ELR (cell line): ENCODE measurements around the gene AGBL1.
A peak's percentile ranks its signal among the peaks of the same experiment; 100 is the strongest.

Experiments
- DNase-seq: peaks from one replicate; pipeline ENCODE4 v3.0.0-alpha.2; 2015; ENCODE audit warnings: low read depth

AGBL1 gene

GRCh38 chr15:86595741-86596140 lies 516.1 kb downstream of the AGBL1 start:
- peak; percentile 2 for DNase-seq

GRCh38 chr15:86603466-86603865 lies 523.8 kb downstream of the AGBL1 start:
- DNase-seq = no peak

DNA sequence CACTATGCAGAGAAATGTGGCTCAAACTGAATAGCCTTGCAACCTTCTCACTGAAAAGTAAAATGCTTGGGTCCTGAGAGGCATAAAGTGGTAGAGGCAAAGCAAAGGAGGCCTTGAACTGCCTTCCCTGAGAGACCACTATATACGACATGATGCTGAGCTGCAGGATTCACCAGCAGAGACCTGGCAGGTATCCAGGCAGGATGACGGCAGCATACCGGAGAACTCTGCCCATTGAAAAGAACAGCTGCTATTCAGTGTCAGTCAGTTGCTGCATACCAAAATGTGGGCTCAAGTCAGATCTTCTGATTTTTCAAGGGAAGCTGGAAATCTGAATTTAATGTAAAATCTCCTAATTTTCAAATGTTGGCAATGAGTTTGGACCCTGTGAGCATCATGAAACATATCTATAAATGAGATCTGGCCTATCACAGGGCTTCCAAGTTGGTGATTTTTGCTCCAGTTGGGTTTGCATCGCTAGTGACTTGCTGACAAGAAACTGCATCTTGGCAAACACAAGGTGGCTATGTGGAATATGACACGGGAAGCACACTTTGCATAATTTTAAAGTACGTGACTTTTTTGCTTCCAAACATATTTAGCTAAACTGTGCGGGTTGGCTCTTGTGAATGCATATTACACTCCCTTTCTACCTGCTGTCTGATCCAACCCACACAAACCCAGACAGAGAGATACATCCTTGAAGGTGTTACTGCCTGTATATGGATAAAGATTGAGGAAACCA lies 529.0 kb downstream of the AGBL1 start:
- no peak for DNase-seq

- no peak for DNase-seq
Observed at GRCh38 chr15:86609275-86609674, 529.6 kb downstream of the AGBL1 start.

GRCh38 chr15:86610038-86610437 lies 530.4 kb downstream of the AGBL1 start:
- no peak for DNase-seq

GRCh38 chr15:86611417-86612040 lies 531.9 kb downstream of the AGBL1 start:
- DNase-seq = peak; percentile 36

DNA sequence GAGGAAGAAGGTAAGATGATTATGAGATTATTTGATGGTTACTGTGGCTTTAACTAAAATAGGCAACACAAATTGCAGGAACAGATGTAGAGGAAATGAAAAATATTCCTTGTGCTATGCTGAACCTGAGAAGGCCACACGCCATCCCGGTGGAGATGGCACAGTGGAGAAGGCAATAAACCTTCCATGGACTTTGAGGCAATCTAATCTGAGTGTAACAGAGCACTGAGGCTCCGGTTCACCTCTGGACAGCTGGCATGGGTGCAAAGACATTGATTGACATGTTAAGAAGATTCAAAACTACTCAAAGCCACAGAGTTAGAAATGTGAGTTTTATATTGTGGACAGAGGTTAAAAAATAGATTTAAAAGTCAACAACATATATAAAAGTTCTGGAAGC lies 535.7 kb downstream of the AGBL1 start:
- no peak for DNase-seq

GRCh38 chr15:86615816-86616215 lies 536.1 kb downstream of the AGBL1 start:
- DNase-seq = no peak

- no peak for DNase-seq
Observed at GRCh38 chr15:86616771-86617170, 537.1 kb downstream of the AGBL1 start.

DNA sequence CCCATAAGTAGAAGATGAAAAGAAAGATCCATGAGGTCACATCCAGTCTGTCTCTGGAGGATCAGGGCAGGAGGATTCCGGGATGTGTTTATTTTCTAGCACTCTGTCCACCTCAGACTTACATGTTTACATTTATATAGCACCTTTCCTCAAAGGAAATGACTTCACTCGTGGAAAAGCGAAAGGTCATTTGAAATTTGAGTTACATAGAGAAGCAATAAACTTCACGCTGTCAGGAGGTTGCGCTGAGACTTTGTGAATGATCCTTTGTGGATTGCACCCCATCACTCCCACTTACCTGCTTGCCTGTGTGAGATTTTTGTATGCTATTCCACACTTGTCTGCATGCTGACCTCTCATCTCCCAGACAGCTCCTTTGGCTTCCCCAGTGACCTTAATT lies 540.5 kb downstream of the AGBL1 start:
- no peak for DNase-seq

DNA sequence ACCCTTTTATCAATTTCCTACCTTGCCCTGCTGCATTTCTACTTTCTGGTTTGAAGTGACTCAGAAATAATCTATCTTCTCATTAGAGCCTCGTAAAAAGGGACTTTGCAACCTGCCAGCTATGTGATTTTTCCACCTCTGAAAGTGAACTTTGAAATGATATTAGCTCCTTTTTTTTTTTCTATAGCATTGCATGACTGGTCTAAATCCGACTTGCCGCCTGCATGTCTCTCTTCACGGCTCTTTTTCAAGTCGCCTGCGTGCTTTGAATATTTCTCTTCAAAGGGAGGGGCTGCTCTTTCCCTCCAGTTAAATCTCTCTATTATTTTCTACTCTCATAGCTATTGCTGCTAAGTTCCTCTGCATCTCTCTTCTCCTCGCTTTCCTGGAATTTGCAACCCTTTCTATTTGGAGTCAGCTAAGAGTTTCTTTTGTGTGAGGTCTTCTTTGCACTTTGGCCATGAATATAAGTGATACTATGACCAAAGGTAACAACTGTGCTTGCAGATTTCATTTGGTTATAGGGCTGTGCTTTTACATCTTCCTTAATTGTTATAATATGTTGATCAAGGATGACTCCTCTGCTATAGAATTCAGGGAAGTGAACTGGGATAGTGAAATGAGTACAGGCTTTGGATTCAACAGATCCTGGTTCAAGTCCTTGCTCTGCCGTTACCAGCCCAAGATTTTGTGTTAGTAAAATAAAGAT lies 541.1 kb downstream of the AGBL1 start:
- no peak for DNase-seq

DNA sequence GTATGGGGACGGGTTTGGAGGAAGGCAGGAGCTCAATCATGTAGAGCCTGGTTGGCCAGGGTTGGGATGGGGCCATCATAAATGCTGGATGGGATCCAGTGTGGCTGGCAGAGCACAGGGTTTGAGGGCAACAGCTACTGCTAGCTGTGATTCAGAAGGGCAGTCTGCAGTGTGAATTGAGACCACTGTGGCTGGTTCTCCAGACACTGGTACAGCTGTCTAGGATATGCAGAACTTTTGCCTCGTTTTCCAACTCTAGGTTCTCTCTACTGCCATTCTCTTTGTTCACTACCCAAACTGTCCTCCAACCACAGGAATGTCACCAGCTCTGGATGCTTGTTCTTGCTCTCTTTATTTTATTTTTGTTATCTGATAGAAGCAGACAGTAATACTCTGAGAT lies 543.6 kb downstream of the AGBL1 start:
- DNase-seq = no peak

- DNase-seq = peak; percentile 78
Observed at GRCh38 chr15:86624261-86625036, 544.8 kb downstream of the AGBL1 start.

GRCh38 chr15:86629409-86630356 lies 550.0 kb downstream of the AGBL1 start:
- no peak for DNase-seq

- DNase-seq = no peak
Observed at GRCh38 chr15:86630946-86631345, 551.3 kb downstream of the AGBL1 start.

DNA sequence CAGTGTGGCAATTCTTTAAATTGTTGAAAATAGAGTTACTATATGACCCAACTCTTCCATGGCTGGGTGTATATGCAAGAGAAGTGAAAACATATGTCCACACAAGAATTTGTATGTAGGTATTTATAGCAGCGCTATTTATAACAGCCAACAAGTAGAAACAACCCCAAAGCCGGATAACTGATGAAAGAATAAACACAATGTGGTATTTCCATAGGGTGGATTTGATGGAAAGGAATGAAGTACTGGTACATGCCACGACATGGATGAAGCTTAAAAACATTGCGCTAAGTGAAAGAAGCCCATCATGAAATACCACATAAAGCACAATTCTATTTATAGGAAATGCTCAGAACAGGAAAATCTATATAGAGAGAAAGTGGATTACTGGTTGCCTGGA lies 554.5 kb downstream of the AGBL1 start:
- no peak for DNase-seq

- DNase-seq = no peak
Observed at GRCh38 chr15:86634992-86635638, 555.4 kb downstream of the AGBL1 start.

- DNase-seq = no peak
Observed at GRCh38 chr15:86644339-86644738, 564.7 kb downstream of the AGBL1 start.

DNA sequence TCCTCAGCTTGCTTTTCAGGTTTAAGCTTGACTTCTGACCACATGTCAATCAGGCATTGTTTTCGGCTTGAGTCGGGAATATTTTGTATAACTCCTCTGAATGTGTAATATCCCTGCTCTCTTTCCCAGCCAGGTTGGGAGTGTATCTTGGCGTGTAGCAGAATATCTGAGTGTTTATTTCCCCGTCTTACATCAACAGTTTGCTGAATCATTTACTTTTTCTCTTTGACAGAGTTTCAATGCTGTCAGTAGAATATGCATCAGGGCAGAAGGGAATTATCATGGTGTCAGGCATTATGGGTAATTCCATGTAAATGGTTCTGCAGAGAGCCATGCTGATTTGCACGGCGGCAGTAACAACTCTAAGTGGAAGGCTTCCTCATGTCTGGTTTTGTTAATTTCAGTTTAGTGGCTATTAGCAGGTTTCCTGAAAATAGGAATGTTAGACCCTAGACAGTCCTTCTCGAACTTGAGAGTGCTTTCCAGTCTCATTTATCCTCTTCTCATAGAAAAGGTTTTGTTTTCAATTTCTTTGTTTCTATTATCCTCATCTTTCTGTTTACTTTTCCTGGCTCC lies 566.3 kb downstream of the AGBL1 start:
- DNase-seq = no peak

DNA sequence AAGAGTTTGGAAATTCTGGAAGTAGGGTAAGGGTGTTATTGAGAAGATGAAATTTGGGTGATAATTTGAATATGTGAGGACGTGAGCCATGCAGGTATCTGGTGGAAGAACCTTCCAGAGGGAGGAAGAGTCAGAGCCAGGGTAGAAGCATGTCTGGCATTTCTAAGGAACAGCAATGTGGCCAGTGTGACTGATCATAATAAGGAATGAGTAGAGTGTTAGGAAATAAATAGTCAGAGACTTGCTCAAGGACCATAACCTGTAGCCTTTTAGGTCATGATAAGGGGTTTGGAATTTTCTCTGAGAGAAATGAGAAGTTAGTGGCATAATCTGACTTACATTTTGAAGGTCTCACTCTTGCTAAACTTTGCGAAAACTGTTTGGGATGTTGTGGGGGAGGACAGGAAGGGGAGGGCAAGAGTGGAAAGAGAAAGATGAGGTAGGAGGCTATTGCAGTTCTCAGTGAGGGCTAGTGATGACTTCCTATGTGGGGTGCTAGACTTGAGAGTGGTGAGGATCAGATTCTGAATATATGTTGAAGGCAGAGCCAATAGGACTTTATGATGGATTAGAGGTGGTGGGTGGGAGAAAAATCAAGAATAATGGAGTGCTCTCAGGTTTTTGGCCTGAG lies 568.3 kb downstream of the AGBL1 start:
- DNase-seq = no peak
